ENCODE results near the gene EIF4A2. TPM values are rescaled to one million over a fixed set of nuclear protein-coding genes. Genes with fewer than 3 reads are reported as not detected.

EIF4A2 gene
- total and polyA plus RNA-seq, 2 of the 13 experiments (the other 11 are each of a cell fraction or from before 2014, with no cell fraction given), result 480 to 596 TPM

DNA sequence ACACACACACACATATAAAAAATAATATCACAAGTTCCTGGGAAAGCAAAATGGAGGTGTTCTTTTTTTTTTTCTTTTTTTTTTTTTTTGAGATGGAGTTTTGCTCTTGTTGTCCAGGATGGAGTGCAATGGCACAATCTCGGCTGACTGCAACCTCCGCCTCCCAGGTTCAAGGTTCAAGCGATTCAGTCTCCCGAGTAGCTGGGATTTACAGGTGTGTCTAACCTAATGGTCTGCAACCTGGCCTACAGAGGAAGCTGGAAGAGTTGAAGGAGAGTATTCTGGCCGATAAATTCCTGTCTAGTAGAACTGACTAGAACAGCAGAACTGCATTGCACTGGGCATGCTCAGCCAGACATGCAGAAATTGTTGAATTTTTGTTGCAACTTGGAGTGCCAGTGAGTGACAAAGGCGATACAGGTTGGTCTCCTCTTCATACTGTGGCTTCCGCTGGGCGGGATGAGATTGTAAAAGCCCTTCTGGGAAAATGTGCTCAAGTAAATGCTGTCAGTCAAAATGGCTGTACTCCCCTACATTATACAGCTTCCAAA lies 22.4 kb upstream of the EIF4A2 start:
- Histone ChIP-seq H3K36me3 (replicated peaks in 1 of 2; ENCODE audit: control insufficient read depth in 1 of 2, insufficient read depth in 2 of 2, low read length in 2 of 2) (no peaks in the 10 kb centered on the region), H3K9ac (ENCODE audit: insufficient read depth, low read depth, low read length) (no peak overlapping the region), H3K4me1 (ENCODE audit: insufficient read depth, low read length) (peaks cover 12% of the 10 kb centered on the region; the same call in 1 of the 2 replicates), H3K4me2 (ENCODE audit: low read depth, low read length) (no peak overlapping the region), H3K4me3 (replicated peaks in 1 of 3; ENCODE audit: insufficient read depth in 1 of 3, low read depth in 2 of 3, low read length in 3 of 3) (no peak overlapping the region), H2AFZ (ENCODE audit: low read length) (no peak overlapping the region), H3K79me2 (ENCODE audit: insufficient read depth, low read length) (no peaks in the 10 kb centered on the region), H4K20me1 (ENCODE audit: insufficient read depth, low read length) (no peaks in the 10 kb centered on the region), H3K27me3 (ENCODE audit: control insufficient read depth in 1 of 2, insufficient read depth in 2 of 2, low read length in 2 of 2) (no peaks in the 10 kb centered on the region), H3K9me3 (ENCODE audit: low read length) (no peaks in the 10 kb centered on the region), H3K27ac (ENCODE audit: extremely low read length, insufficient read depth, low read length) (no peak overlapping the region)
- peak; percentile 65 for ATAC-seq
- TF ChIP-seq KAT2B (IDR thresholded peaks at IDR 0.05; ENCODE audit: borderline replicate concordance, low read depth, low read length) (no peak), AGO2 (optimal IDR thresholded peaks at IDR 0.05; ENCODE audit: low read depth, low read length) (no peak), HNRNPH1 (optimal IDR thresholded peaks at IDR 0.05; ENCODE audit: low read depth, low read length) (no peak), GFI1 (CRISPR knock-in tag; IDR thresholded peaks at IDR 0.05; ENCODE audit: borderline replicate concordance) (0 out of 2 replicates have a peak, but pooled peaks have one; percentile 41), SP1 (IDR thresholded peaks at IDR 0.05) (no peak), SP1 (CRISPR knock-in tag; IDR thresholded peaks at IDR 0.05) (no peak)
- no peak for DNase-seq (ENCODE audit: low spot score)
- ChIA-PET CTCF (ENCODE audit: low intra/inter-chr PET ratio, low total read pairs) (no interaction called here), POLR2A (interaction anchor here (1.0 to 1.3 kb wide), 4 partner anchors 22 to 149 kb away, joined by 3 to 5 read pairs (median 4); no protein-coding TSS in a partner anchor)
- no peak for FAIRE-seq
- no TSS peak for BruUV-seq (replicated peaks)
- intact Hi-C loops (cut with micrococcal nuclease; ENCODE audit: unreplicated experiment) (no loop called here), in situ Hi-C loops (cut with HindIII; ENCODE audit: extremely low pct_ligation_motif_present, low pct_unique_long_range_greater_than_20kb) (no loop called here)
- 36% methylated on average over 8 of the region's 8 CpGs for WGBS (ENCODE audit: low lambda C conversion rate)

DNA sequence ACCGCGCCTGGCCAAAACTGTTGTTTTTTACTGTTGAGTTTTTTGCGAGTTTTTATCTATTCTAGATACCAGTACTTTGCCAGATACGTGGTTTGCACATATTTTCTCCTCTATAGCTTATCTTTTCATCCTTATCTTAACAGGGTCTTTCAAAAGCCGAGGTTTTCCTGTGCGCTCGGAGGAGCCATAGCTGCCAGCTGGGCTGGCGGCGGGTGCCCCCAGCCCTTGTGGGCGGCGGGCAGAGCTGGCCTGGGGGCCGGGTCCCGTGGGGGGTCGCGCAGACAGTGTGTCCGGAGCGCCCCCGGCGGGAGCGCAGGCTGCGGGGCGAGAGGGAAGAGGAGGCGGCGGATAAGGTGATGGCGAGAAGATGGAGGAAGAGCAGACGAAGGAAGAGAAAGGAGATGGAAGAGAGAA lies 11.1 kb upstream of the EIF4A2 start:
- ChIA-PET POLR2A (no interaction called here), CTCF (ENCODE audit: low intra/inter-chr PET ratio, low total read pairs) (no interaction called here)
- Histone ChIP-seq H3K27me3 (ENCODE audit: control insufficient read depth in 1 of 2, insufficient read depth in 2 of 2, low read length in 2 of 2) (peaks cover 3 to 4% of the 10 kb centered on the region in 2 experiments; a peak in 2 of 5 replicates), H3K79me2 (ENCODE audit: insufficient read depth, low read length) (no peaks in the 10 kb centered on the region), H3K9me3 (ENCODE audit: low read length) (no peaks in the 10 kb centered on the region), H3K4me2 (ENCODE audit: low read depth, low read length) (no peak overlapping the region), H2AFZ (ENCODE audit: low read length) (no peak overlapping the region), H3K27ac (ENCODE audit: extremely low read length, insufficient read depth, low read length) (no peak overlapping the region), H3K4me3 (replicated peaks in 1 of 3; ENCODE audit: insufficient read depth in 1 of 3, low read depth in 2 of 3, low read length in 3 of 3) (no peak overlapping the region), H3K4me1 (ENCODE audit: insufficient read depth, low read length) (peaks cover 7% of the 10 kb centered on the region; the same call in 1 of the 2 replicates), H3K36me3 (replicated peaks in 1 of 2; ENCODE audit: control insufficient read depth in 1 of 2, insufficient read depth in 2 of 2, low read length in 2 of 2) (no peaks in the 10 kb centered on the region), H4K20me1 (ENCODE audit: insufficient read depth, low read length) (no peaks in the 10 kb centered on the region), H3K9ac (ENCODE audit: insufficient read depth, low read depth, low read length) (no peak overlapping the region)
- ATAC-seq (no peak), DNase-seq (ENCODE audit: low spot score) (no peak), FAIRE-seq (no peak)
- intact Hi-C loops (cut with micrococcal nuclease; ENCODE audit: unreplicated experiment) (no loop called here), in situ Hi-C loops (cut with HindIII; ENCODE audit: extremely low pct_ligation_motif_present, low pct_unique_long_range_greater_than_20kb) (no loop called here)
- 79% methylated on average over 26 of the region's 26 CpGs for WGBS (ENCODE audit: low lambda C conversion rate)
- no TSS peak for BruUV-seq (replicated peaks)
- TF ChIP-seq PPARG (CRISPR knock-in tag; conservative IDR thresholded peaks at IDR 0.05) (no peak), ZBTB33 (CRISPR knock-in tag; IDR thresholded peaks at IDR 0.05) (peak; percentile 20; the same call in 1 of the 2 replicates)
